Adrenal gland (tissue), 5 donors: ENCODE measurements around the gene RTF1.

Experiments used
- CTCF ChIP-seq, 6 experiments: fragments of 450-650 bp in 4 of 6; fragments of 200-600 bp in 2 of 6; sonication (generic) in 1 of 6; IDR thresholded peaks; 1 replicate in 5 of 6; 2 replicates in 1 of 6; pipeline versions ENCODE4 v1.5.1 to v1.8.0; 2016 to 2021; ENCODE audit warnings: antibody characterized with exemption in 6 of 6, mild to moderate bottlenecking in 2 of 6, moderate library complexity in 1 of 6
- POLR2A ChIP-seq, 2 donors: fragments of 450-650 bp; IDR thresholded peaks; one replicate each; pipeline ENCODE4 v1.6.1; 2017; ENCODE audit warnings: antibody characterized with exemption in 2 of 2, mild to moderate bottlenecking in 2 of 2, moderate library complexity in 1 of 2
- donor health status: DM: no; HTN: no; CAD: no.

- TF ChIP-seq POLR2A (IDR thresholded peaks at IDR 0.05): no peak
- no peak for TF ChIP-seq CTCF (IDR thresholded peaks at IDR 0.05)
Measured at GRCh38 chr15:41464889-41465580, 48.1 kb downstream of the RTF1 start.
